ENCODE results near the gene ZC3H12D.
A peak's percentile ranks its signal among the peaks of the same experiment; 100 is the strongest.

Gene ZC3H12D

DNA sequence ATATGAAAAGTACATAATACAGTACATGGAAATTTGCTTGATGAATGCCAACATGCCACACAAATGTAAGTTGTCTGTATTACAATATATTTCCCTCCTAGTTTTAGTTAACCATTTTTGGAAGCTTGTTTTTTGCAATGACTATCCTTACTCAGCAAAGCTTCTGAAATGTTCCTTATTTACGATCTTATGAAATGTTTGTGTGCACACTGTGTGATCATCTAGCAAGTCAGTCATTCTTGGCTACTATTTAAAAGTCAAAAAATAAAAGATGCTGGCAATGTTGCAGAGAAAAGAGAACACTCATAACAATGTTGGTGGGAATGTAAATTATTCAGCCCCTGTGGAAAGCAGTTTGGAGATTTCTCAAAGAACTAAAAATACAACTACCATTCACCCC lies 50.9 kb downstream of the ZC3H12D start:
- TF ChIP-seq REST (IDR thresholded peaks at IDR 0.05; ENCODE audit: insufficient read depth in 1 of 2, low read depth in 2 of 2, low read length in 2 of 2): no peak
- no peak for TF ChIP-seq FOXP2 (optimal IDR thresholded peaks at IDR 0.05; ENCODE audit: borderline replicate concordance, extremely low read depth, extremely low read length, insufficient read depth)
- no peak for TF ChIP-seq POLR2AphosphoS5 (IDR thresholded peaks at IDR 0.05; ENCODE audit: low read depth, low read length)
- TF ChIP-seq SIN3A (IDR thresholded peaks at IDR 0.05; ENCODE audit: borderline replicate concordance, insufficient read depth, low read length): no peak
- TF ChIP-seq TAF1 (IDR thresholded peaks at IDR 0.05; ENCODE audit: borderline replicate concordance, insufficient read depth, low read length): no peak

- TF ChIP-seq REST (IDR thresholded peaks at IDR 0.05; ENCODE audit: insufficient read depth in 1 of 2, low read depth in 2 of 2, low read length in 2 of 2): no peak
- TF ChIP-seq SIN3A (IDR thresholded peaks at IDR 0.05; ENCODE audit: borderline replicate concordance, insufficient read depth, low read length): no peak
- TF ChIP-seq TAF1 (IDR thresholded peaks at IDR 0.05; ENCODE audit: borderline replicate concordance, insufficient read depth, low read length): no peak
- TF ChIP-seq POLR2AphosphoS5 (IDR thresholded peaks at IDR 0.05; ENCODE audit: low read depth, low read length): no peak
- no peak for TF ChIP-seq FOXP2 (optimal IDR thresholded peaks at IDR 0.05; ENCODE audit: borderline replicate concordance, extremely low read depth, extremely low read length, insufficient read depth)
Observed at GRCh38 chr6:149433405-149433804, 51.4 kb downstream of the ZC3H12D start.

- TF ChIP-seq SIN3A (IDR thresholded peaks at IDR 0.05; ENCODE audit: borderline replicate concordance, insufficient read depth, low read length) (no peak), REST (IDR thresholded peaks at IDR 0.05; ENCODE audit: insufficient read depth in 1 of 2, low read depth in 2 of 2, low read length in 2 of 2) (no peak), FOXP2 (optimal IDR thresholded peaks at IDR 0.05; ENCODE audit: borderline replicate concordance, extremely low read depth, extremely low read length, insufficient read depth) (peak; percentile 78)
Observed at GRCh38 chr6:149431905-149432775, 52.7 kb downstream of the ZC3H12D start.

DNA sequence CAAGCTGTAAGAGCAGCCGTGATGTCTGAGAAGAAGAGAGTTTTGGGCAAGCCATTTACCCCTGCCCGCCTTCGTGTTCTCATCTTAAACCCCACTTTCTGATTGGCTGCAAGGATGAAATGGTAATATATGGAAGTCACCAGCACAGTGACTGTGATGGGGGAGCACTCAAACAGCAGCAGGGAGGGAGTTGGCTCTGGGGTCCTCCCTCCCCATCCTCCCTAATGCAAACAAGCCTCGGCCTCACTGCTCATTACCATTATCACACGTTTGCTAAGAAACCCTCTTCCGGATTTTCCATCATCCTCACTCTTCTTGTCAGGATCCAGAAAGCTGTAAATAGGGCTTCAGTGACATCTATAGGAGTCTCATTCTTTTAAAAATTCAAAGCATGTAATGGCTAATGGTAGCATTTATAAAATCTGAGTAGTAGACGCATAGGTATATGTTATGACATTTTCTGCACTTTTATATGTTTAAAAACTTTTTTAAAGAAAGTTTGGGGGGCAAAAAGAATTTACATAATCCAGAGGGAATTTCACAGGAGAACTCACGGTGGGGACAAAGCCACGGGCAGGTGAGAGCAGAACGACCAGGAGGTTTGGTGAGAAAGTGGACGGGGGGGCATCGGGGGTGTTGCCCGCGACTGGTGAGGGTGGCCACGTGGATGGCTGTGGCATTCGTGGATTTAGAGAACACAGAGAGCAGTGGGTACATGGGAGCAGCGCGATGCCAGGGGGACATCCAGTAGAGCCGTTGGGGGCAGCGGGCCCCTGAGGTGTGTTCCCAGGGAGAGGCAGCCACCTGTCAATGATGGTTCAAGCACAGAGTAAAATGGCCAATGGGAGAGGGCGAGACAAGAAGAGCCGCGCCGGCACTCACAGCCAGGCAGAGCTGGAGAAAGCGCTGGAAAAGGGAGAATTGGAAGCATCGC lies 55.1 kb downstream of the ZC3H12D start:
- TF ChIP-seq REST (IDR thresholded peaks at IDR 0.05; ENCODE audit: insufficient read depth in 1 of 2, low read depth in 2 of 2, low read length in 2 of 2) (no peak), TAF1 (IDR thresholded peaks at IDR 0.05; ENCODE audit: borderline replicate concordance, insufficient read depth, low read length) (no peak), FOXP2 (optimal IDR thresholded peaks at IDR 0.05; ENCODE audit: borderline replicate concordance, extremely low read depth, extremely low read length, insufficient read depth) (no peak), SIN3A (IDR thresholded peaks at IDR 0.05; ENCODE audit: borderline replicate concordance, insufficient read depth, low read length) (no peak), POLR2AphosphoS5 (IDR thresholded peaks at IDR 0.05; ENCODE audit: low read depth, low read length) (no peak)

Data from PFSK-1 (cell line).